Inflammatory macrophage treated with lipopolysaccharide for 4 hours (primary cell): ENCODE data around the gene YJU2.
"Not testable (repeated sequence)": the region's sequence is repeated elsewhere in the genome, so short reads cannot be mapped to it uniquely, and the experiment has no call there.

ENCODE experiments used
- DNase-seq: peaks from one replicate; pipeline ENCODE4 v3.0.0-alpha.2; 2020

Gene YJU2

DNA sequence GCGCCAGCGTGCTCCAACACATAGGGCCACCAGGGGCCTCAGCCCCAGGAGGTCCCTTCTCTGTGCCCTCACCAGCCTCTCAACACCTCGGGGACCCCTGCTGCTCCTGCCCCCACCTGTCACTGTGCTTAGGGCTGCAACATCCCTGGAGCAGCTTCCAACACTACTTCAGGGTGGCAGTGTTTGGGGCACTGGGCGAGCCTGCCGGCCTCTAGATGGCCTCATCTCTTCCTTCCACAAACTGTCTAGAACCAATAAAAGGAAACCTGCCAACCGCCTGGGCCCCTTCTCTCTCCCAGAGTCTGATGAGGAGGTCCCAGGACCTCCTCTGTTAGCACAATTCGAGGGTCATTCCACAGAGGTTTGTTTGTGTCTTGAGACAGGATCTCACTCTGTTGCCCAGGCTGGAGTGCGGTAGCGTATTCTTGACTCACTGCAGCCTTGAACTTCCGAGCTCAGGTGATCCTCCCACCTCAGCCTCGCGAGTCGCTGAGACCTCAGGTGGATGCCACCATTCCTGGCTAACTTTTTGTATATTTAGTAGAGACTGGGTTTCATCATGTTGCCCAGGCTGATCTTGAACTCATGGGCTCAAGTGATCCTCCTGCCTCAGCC is 22.0 kb downstream of the YJU2 start:
- no peak for DNase-seq

DNA sequence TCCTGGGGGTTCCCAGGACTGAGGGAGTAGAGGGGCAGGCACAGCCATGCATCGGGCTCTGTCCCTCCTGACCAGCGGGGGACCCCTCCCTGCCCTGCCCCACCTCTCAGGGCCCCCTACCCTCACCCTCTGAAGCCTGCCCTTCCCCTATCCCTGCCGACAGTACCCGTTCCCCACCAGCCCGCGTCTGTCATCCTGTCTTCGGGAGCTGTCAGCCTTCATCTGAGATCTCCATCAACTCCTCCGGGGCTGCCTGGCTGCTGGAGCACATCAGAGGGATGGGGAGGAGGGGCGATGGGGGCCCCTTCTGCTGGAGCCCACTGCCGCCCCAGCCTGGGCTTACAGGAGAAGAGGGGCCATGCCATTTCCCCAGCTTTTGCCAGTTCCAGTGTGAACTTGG is 26.0 kb downstream of the YJU2 start:
- DNase-seq, result no peak

DNA sequence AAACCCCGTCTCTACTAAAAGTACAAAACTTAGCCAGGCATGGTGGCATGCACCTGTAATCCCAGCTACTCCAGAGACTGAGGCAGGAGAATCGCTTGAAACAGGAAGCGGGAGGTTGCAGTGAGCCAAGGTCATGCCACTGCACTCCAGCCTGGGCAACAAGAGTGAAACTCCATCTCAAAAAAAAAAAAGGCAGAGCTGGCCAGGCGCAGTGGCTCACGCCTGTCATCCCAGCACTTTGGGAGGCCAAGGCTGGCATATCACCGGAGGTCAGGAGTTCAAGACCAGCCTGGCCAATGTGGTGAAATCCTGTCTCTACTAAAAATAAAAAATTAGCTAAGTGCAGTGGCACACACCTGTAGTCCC is 27.4 kb downstream of the YJU2 start:
- DNase-seq, result not testable (repeated sequence)

DNA sequence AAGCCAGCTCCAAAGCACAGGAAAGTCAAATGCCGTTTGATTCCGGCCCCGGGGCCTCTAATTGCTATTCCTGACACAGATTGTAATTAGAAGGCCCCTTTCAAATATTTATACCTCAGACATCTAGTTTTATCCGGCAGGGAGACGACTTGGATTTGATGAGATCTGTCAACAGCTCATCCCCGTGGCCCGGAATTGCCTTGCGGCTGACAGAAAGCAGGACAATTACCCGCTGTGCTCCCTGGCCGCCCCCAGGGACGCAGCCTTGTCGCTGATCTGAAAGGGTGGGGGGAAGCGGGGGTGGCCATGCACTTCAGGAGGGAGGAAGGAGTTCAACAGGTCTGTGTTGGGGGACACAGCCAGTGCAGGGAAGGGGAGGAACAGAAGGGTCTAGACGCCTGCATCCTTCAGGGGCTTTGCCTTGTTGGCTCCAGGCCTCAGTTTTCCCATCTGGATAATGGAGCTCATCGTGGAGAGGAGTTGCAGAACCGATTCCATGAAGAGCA is 30.4 kb downstream of the YJU2 start:
- no peak for DNase-seq

DNA sequence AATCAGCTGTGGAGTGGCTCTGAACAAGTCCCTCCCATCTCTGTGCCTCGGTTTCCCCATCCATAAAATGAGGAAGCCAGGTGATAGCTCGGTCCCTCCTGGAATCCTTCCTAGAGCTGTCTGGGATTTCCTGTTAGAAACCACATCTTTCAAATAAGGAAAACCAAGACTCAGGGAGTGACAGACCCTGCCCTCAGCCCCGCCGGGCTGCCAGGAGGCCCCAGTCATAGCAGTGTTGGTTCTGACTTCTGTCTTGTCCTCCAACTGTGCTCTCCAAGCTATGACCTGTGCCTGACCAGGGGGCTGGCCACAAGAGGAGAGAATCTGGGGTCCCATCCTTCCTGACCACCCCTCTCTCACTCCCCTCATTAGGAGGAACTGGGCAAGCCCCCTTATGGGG is 31.1 kb downstream of the YJU2 start:
- DNase-seq, result no peak

DNA sequence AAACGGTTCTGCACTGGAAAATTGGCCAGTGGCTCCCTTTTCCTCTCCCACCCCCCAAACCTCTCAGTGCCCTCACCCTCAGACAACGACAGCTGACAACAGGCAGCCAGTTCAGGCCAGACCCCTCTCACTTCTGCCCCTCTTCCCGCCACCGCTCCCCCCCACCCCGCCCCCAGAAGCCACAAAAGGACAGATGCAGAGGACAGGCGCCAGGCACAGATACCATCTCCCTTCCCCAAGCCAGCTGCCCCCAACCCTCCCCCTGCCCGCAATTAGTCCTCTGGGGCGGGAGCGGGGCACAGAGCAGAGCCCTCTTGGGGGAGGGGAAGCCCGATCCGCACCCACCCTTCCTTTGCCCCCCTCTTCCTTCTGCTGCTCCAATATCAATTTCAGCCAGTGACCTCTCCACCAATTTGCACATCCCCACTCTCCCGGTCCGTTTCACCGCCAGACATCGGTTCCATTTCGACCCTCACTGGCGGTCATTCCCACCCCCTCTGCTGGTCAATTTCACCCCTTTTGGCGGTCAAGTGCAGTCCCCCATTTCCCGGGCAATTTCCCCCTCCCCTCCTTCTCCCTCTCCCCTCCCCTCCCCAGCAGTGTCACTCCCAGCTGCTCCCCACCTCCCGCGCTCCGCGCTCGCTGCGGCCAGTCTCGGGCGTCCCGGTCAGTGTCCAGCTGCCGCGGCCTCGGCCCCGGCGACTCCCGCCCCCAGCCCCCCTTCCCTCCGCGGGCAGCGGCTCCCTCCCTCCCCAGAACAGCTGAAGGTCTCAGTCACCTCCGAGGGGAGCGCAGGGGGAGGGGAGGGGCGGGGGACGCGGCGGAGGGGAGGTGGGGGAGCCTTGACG is 31.8 kb downstream of the YJU2 start, which contains the start of gene SHD:
Gene SHD, plus strand, starts transcription at position 848 of the 848 bp plus-strand sequence. CDS start 798 bp downstream, outside the sequence.
- no peak for DNase-seq

DNA sequence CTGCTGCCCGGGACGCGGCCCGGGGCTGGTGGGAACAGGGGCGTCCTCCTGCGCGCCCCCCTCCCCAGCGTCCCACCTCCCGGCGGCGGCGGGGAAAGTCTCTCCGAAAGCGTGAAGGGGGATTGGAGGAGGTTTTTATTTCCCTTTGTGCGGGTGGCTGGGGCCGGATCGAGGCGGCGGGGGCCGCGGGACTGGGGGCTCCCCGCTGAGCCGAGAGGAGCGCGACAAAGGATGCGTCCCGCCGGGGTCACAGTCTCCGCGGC is 32.3 kb downstream of the YJU2 start:
- DNase-seq, result no peak

DNA sequence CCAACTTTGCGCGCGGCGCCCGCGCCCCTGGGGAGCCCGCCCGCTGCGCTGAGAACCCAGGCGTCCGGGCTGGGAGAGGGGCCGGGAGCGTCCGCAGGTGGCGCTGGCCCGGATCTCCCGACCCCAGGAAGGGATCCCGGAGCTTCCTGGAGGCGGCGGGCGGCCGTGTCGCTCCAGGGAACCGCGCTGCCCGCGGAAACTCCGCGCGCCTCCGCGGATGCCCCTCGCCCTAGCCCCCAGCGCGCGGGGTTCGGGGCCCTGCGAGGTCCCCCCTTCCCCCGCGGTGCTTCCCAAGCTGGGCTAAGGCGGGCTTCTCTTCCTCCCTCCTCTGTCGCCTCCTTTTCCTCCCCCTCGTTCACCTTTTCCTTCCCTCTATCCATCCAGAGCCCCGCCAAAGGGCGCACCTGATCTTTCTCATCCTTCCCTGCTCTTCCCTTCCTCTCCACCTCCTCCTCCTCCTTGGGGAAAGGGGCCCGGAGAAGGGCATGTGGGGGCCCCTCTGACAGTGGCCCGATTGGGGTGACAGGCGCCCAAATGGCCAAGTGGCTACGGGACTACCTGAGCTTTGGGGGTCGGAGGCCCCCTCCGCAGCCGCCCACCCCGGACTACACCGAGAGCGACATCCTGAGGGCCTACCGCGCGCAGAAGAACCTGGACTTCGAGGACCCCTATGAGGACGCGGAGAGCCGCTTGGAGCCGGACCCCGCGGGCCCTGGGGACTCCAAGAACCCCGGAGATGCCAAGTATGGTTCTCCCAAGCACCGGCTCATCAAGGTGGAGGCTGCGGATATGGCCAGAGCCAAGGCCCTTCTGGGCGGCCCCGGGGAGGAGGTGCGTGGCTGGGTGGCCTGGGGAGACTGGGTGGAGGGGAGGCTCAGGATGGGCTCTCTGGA is 32.9 kb downstream of the YJU2 start:
- DNase-seq, result no peak

DNA sequence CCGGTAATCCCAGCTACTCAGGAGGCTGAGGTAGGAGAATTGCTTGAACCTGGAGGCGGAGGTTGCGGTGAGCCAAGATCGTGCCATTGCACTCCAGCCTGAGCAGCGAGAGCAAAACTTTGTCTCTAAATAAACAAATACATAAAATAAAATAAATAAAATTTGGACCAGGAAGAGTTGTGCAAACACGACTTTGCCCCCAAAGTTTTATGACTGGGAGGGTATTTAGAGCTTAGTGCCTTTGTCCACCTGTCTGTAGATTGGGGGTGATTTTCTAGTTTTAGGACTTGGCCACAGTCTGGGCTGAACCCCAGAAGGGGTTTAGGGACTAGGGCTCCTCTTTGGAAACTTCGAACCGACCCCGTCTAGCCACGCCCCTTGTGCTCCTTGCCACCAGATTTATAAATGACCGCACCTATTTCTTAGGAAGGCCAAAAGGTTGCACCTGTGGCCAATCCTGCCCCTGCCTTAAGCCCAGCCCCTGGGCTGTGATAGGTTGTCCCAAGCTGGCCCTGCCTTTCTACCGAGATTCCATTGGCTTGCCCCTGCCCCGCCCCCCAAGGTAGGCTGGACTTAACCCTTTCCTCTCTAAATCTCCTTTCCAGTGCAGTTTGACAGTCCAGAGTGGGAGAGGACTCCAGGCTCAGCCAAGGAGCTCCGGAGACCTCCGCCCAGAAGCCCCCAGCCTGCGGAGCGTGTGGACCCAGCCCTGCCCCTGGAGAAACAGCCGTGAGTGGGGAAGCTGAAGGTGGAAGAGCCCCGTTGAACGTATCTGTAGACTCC is 37.5 kb downstream of the YJU2 start:
- no peak for DNase-seq

DNA sequence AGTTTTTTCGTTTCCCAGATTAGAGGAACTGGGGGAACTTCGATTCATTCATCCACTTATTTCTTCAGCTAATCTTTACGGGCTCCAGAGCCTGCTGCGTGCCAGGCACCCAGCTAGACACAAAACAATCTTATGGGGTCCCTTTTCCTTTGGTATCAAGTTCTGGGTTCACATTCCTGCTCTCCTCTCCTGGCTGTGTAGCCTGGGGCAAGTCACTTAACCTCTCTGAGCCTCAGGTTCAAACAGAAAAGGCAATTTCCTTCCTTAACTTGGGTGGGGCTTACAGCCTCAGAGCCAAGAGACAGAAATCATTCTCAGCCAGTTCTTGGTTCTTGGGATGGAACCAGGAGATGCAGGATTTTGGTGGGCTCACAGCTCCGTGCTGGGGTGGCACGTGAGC is 38.1 kb downstream of the YJU2 start:
- DNase-seq, result no peak

DNA sequence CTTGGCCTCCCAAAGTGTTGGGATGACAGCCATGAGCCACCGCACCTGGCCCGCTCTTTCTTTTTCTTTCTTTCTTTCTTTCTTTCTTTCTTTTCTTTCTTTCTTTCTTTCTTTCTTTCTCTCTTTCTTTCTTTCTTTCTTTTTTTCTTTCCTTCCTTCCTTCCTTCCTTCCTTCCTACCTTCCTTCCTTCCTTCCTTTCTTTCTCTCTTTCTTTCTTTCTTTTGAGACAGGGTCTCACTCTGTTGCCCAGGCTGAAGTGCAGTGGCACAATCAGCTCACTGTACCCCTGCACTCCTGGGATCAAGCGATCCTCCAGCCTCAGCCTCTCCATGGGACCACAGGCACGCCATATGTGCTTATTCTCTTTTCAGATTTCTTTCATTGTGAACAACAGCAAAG is 39.3 kb downstream of the YJU2 start:
- DNase-seq, result not testable (repeated sequence)

DNA sequence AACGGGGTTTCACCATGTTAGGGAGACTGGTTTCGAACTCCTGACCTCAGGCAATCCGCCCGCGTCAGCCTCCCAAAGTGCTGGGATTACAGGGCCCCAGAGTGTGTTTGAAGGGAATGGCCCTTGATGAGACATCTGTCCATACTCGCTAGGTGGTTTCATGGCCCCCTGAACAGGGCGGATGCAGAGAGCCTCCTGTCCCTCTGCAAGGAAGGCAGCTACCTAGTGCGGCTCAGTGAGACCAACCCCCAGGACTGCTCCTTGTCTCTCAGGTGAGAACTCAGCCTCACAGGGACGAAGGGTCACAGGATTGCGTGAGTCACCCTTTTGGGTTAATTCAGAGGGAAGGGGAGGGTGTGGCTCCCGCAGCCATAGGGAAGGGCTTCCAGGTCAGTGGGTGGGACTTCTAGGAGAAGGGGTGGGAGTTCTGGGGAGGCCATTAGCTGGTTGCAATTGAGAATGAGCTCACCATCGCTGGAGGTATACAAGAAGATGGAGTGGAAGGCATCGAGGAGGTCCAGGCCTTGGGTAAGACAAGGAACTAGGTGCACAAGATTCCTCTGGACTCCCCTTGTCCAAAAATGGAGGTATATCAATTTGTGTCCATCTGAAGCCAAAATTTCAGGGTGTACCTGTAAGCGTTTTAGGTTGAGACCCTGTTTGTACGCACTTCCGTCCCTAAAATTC is 41.4 kb downstream of the YJU2 start:
- DNase-seq, result no peak

DNA sequence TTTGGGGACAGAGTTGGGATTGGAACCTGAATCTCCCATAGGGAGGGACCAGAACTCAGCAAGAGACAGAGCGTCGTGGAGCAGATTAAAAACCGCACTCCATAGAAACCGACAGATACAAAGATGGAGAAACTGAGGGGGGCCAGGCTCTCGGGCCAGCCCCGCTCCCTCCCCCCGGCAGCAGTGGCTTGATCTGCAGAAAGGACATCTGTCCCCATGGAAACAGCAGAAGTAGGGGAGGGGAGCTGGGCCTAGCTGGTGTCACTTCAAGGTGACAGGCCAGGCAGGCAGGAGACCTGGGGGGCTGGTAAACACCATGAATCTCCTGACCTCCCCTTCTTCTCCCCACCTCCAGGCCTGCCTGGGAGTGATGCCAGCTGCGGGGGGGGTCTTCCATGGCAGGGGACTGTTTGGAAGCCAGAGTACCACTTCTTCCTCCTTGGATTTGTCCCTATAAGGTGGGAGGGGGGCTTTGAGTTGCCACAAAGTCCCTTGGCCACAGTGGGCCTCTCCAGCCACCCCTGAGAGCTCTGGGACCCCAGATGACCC is 44.4 kb downstream of the YJU2 start:
- no peak for DNase-seq

DNA sequence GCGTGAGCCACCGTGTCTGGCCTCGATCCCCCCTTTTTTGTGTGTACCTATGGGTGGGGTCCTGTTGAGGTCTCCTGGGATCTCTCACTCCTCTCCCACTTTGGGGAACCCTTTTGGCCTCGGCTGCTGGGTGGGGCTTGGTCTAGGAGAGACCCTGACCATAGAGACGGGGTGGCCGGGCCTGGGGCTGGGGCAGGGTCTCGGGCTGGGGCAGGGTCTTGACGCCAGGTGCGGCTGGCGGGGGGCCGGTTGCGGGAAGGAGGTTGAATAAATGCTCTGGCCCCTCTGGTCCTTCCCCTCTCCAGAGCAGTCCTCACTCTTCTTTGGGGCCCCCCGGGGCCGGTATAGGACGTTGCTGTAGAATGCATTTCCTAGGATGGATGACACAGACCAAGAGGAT is 45.6 kb downstream of the YJU2 start:
- DNase-seq, result no peak

DNA sequence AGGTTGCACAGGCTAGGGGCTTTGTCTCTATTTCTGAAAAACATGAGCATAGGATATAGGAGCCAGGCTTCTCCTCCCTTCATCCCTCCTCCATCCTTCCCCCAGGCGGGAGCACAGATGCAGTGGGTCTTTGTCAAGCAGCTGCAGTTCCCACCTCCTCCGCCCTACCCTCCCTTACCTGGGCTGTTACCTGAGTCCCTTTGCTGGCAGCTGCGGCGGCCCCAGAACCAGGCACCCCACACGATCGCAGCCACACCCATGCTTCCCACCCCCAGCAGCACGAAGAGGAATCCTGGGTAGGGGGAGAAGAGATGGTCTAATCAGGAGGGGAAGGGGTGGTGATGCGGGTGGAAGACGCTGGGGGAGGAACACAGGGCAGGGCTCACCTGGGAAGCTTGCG is 47.5 kb downstream of the YJU2 start:
- no peak for DNase-seq

DNA sequence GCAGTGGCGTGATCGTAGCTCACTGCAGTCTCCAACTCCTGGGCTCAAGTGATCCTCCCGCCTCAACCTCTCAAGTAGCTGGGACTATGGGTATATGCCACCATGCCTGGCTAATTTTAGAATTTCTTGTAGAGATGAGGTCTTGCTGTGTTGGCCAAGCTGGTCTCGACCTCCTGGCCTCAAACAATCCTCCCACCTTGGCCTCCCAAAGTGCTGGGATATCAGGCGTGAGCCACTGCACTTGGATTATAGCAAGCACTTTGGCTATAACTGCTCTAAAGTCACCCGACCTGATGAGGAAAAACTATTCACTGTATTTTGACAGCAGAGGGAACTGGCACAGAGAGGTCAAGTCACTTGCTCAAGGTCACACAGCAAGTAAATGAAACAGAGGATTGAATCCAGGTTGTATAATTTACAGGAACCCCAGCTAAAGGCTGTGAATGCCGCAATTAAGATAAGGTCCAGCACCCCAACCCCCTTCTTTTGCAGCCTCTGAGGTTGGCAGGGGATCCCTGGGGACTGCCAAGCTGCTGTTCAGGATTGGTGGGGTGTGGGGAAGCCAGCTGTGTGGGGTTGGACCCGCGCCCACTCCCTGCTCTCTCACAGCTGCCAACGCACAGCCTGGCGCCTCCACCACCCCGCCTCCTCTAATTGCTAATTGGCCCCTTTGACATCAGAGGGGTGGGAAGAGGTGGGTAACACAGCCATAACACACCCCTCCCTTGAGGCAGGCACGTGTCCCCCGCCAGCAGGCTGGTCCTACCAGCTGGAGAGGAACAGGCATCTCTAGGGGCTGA is 49.3 kb downstream of the YJU2 start:
- no peak for DNase-seq

DNA sequence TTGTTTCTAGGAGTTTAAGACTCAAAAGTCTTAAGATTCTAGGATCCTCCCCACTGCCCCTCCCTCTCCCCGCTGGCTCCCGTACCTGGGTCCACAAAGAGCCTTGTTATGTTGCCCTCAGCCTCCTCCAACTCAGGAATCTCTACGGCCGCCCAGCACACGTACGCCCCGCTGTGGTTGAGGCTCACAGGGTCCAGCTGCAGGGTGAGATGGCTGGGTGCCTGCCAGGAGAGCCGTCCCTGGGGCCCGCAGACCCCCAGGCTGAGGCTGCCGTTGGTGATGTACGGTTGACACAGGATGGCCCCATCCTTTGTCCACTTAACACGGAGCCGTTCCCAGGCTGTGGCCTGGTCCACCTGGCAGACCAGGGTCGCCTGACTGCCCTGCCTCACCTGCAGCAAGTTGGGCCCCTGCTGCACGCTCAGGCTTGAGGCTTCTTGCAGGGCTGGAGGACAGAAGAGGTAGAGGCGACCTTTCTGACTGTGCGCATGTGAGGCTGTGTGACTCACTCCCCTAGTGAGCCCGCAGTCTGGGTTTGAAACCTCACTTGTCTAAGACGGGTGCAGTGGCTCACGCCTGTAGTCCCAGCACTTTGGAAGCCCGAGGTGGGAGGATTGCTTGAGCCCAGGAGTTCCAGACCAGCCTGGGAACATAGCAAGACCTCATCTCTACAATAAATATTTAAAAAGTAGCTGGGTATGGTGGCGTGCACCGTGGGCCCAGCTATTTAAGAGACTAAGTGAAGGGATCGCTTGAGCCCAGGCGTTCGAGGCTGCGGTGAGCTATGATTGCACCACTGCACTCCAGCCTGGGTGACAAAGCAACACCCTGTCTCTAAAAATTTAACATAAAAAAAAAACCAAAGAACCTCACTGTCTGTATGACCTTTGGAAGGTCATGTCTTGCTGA is 51.3 kb downstream of the YJU2 start:
- DNase-seq, result no peak

DNA sequence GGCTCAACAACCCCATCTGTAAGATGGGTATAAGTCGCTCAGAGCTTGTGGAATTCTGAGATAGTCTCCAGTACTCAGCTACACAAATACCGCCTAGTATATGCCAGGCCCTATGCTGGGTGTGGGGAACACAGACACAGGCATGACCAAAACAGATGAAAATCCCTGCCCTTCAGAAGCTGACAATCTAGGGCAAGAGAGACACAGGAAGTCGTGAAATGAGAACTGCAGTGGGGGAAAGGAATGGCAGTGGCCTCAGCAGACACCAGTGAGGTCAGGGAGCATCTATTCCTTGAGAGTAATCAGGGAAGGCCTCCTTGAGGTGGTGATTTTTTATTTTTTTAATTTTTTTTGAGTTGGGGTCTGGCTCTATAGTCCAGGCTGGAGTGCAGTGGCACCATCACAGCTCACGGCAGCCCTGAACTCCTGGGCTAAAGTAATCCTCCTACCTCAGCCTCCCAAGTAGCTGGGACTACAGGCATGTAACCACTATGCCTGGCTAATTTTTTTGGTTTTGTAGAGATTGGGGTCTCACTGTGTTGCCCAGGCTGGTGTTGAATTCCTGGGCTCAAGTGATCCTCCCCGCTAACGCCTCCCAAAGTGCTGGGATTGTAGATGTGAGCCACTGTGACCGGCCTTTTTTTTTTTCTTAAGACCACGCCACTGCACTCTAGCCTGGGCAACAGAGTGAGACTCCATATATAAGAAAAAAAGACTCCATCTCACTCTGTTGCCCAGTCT is 52.1 kb downstream of the YJU2 start:
- DNase-seq, result no peak

DNA sequence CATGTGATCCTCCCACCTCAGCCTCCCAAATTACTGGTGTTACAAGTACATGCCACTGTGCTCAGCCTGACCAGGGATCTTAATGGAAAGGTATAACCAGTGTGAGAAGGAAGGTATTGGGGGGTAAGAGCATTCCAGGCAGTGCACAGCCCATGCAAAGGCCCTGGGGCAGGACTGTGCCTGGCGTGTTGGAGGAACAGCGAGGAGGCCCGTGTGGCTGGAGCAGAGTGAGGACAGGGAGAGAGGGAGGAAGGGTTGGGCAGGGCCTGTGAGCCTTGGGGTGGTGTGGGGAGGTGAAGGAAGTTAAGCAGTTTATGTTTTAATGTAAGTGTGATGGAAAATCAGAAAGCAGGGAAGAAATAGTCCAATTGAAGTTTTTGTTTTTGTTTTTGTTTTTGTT is 53.7 kb downstream of the YJU2 start:
- DNase-seq, result no peak
